Rectal smooth muscle tissue (tissue), 1 donor: Measurements from ENCODE around the gene FER.
"Not testable (repeated sequence)": the region's sequence is repeated elsewhere in the genome, so short reads cannot be mapped to it uniquely, and the experiment has no call there.

ENCODE experiments used
- H3K27ac ChIP-seq: one replicate; pipeline ENCODE4 v1.7.0; 2013; ENCODE audit warnings: low read depth, low read length, inconsistent platforms
- H3K27me3 ChIP-seq: one replicate; pipeline ENCODE4 v1.7.0; 2013; ENCODE audit warnings: low read length; ENCODE audit not compliant: control insufficient read depth, insufficient read depth
- H3K36me3 ChIP-seq: one replicate; pipeline ENCODE4 v1.7.0; 2013; ENCODE audit warnings: low read length; ENCODE audit not compliant: control insufficient read depth, insufficient read depth
- H3K4me1 ChIP-seq: one replicate; pipeline ENCODE4 v1.7.0; 2013; ENCODE audit warnings: low read length; ENCODE audit not compliant: control insufficient read depth, insufficient read depth
- H3K4me3 ChIP-seq: one replicate; pipeline ENCODE4 v1.7.0; 2013; ENCODE audit warnings: low read length
- H3K9ac ChIP-seq: one replicate; pipeline ENCODE4 v1.7.0; 2013; ENCODE audit warnings: low read length

FER gene

DNA sequence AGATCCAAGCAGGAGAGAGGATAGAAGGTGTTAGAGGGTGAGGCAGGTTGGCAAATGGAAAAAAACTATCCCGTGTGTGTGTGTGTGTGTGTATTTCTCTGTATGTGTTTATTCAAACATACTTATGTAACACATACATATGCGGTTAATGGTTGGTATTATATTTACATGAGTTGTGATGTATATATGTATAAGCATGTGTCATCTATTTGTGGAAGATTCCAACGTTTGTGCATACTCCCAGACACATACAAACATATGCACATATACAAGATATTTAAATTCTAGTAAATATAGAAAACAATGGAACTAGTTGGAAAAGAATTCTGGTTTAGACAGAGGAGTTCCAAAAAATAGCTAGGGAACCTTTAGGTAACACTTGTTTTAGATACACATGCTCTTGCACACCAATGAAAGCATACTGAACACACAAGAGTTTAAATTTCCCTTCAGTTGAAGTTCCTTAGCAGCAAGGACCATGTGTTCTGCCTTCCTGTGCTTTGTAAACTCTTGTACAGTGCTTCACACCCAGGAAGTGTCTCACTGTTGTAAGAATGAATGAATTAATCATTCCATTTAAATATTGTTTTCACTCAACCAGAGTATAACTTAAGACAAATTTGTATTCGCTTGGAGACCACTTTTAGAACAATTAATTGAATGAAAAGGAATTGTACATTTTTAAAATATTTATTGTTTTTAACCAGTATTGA is 257.8 kb downstream of the FER start:
- H3K36me3 ChIP-seq, result no peaks in the 10 kb centered on the region
- no peaks in the 10 kb centered on the region for H3K27me3 ChIP-seq
- no peak overlapping the region for H3K4me3 ChIP-seq
- H3K9ac ChIP-seq, result no peak overlapping the region
- H3K27ac ChIP-seq, result no peak overlapping the region
- H3K4me1 ChIP-seq, result no peaks in the 10 kb centered on the region

DNA sequence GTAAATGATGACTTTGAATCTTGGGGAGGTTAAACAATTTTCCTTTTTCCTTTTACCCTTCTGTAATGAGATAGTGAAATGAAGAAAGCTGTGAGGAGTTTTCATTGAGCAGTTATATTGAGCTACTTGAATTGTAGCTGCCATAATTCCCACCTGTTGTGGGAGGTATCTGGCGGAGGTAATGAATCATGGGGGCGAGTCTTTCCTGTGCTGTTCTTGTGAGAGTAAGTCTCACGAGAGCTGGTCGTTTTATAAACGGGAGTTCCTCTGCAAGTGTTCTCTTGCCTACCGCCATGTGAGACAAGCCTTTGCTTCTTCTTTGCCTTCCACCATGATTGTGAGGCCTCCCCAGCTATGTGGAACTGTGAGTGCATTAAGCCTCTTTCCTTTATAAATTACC is 258.4 kb downstream of the FER start:
- Histone ChIP-seq H3K27me3 (no peaks in the 10 kb centered on the region), H3K27ac (no peak overlapping the region), H3K4me3 (no peak overlapping the region)

DNA sequence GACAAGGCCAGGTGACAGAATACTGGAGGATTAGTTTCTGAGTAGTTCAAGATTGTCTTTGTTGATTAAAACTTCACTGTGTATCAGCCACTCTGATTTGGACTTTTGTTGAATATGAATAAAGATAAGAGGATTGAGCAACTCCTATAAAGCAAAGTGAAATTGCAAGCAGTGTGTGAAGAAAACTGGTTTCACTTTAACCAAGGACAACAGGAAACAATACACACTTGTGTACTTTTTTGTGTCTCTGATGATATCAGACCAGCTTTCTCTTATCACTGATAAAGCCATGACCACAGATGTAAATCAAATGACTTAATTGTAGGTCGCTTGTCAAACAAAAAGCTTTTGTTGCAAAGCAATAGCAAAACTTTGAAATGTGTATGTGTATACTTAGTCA is 268.6 kb downstream of the FER start:
- Histone ChIP-seq H3K4me1 (no peaks in the 10 kb centered on the region), H3K27me3 (no peaks in the 10 kb centered on the region), H3K36me3 (no peaks in the 10 kb centered on the region), H3K9ac (no peak overlapping the region), H3K27ac (no peak overlapping the region), H3K4me3 (no peak overlapping the region)

More for the DNA sequence above, 258.4 kb downstream of the FER start:
- Histone ChIP-seq H3K4me1 (no peaks in the 10 kb centered on the region), H3K9ac (no peak overlapping the region), H3K36me3 (no peaks in the 10 kb centered on the region)

DNA sequence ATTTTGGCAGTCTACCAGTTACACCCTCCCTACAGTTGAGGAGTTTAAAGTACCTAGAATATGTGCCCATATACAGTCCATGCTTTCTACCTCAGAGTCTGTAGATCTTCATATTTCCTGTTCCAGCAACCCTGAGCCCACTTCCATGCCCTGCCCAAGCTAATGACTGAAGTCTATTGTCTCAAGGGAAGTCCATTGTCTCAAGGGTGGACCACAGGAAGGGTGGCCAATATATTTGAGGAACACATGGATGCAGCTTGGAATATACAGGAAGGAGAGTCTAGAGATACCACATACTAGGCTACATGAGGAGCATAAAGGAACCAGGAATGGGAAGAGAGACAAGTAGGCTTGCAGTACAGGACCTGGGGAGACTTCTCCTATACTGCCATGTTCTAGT is 274.4 kb downstream of the FER start:
- Histone ChIP-seq H3K4me1 (no peaks in the 10 kb centered on the region), H3K27ac (no peak overlapping the region), H3K9ac (no peak overlapping the region), H3K4me3 (no peak overlapping the region), H3K27me3 (no peaks in the 10 kb centered on the region), H3K36me3 (no peaks in the 10 kb centered on the region)

DNA sequence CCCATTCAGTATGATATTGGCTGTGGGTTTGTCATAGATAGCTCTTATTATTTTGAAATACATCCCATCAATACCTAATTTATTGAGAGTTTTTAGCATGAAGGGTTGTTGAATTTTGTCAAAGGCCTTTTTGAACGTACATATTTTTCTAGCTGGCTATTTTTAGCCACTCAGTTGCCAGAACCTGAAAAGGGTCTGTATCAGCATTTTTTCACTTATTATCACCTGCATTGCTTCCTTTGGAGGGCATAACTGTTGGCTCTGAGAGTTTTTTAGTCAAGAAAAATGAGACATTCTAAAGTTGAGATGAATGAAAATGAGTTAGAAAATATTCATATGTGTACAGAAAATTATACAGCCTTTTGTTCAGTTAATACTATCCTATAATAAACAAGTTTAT is 278.0 kb downstream of the FER start:
- not testable (repeated sequence) for H3K9ac ChIP-seq, H3K27me3 ChIP-seq, H3K36me3 ChIP-seq, H3K27ac ChIP-seq, H3K4me1 ChIP-seq, H3K4me3 ChIP-seq

DNA sequence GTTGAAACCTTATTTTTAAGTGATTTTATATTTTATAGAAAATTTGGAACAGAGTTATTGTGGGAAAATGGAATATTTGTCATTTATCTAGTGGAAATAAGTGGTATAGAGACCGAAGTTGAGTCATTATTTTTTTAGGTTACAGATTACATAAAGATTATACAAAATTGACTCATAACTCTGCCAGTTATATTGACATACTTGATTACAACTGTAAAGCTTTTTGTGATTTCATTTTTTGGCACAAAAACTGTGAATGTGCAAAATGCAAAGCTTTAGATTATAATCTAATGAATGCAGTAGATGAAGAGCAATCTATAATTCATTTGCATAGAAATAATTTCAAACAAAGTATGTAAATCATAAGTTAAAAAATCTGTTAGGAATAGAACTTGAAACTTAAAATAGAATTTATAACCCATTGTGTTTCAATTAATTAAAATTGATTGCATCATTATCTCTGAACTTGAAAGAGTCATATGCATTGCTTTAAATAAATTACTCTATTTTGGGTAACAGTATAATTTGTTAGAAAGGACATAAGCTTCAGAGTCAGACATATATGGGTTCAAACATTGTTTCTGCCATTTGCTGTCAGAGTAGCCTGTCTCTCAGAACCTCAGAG is 280.4 kb downstream of the FER start:
- H3K27me3 ChIP-seq, result no peaks in the 10 kb centered on the region
- no peak overlapping the region for H3K4me3 ChIP-seq
- no peak overlapping the region for H3K9ac ChIP-seq
- H3K27ac ChIP-seq, result no peak overlapping the region
- H3K4me1 ChIP-seq, result no peaks in the 10 kb centered on the region
- H3K36me3 ChIP-seq, result no peaks in the 10 kb centered on the region

DNA sequence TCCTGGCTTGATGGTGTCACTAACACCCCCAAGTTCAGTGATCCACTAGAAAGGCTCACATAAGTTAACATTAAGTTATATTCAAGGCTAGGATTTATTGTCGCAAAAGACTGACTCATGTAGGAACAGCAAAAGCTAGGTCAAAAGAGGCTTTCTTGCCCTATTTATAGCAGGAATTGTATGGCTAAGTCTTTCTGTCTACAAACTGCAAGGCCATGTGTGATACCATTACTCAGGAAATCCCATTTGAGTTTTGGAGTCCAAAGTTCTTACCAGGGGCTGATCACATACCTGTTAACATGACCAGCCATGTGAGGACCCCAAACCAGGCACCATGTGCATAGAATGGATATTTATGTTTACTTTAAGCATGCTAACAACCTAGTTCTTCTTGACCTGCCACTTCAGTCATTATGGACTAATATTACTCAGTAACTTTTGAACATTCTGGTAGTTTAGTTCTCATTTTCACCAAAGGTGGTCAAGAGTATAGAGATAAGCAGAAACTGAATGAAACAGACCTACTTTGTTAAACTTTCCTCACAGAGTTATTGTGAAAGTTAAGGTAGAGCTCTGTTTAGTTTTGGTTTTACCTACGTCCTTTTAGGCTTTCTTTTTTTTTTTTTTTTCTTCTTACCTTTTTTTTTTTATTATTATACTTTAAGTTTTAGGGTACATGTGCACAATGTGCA is 281.1 kb downstream of the FER start:
- no peaks in the 10 kb centered on the region for H3K36me3 ChIP-seq
- H3K27ac ChIP-seq, result no peak overlapping the region
- H3K4me3 ChIP-seq, result no peak overlapping the region
- no peaks in the 10 kb centered on the region for H3K4me1 ChIP-seq
- H3K27me3 ChIP-seq, result no peaks in the 10 kb centered on the region
- no peak overlapping the region for H3K9ac ChIP-seq

DNA sequence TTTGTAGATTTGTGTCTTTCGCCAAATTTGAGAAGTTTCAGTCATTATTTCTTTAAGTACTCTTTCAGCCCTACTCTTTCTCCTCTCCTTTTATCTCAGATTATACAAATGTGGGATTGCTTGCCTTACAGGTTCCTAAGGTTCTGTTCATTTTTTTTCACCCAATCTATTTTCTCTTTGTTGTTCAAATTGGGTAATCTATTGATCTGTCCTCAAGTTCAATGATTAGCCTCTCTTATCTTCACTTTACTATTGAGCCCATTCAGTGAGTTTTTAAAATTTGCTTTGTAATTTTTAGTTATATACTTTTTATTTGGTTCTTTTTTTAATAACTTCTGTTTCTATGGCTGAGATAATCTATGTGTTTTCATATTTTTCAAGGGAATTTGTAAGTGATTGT is 282.1 kb downstream of the FER start:
- H3K9ac ChIP-seq, result no peak overlapping the region
- H3K4me3 ChIP-seq, result no peak overlapping the region
- no peaks in the 10 kb centered on the region for H3K4me1 ChIP-seq
- no peaks in the 10 kb centered on the region for H3K27me3 ChIP-seq
- no peaks in the 10 kb centered on the region for H3K36me3 ChIP-seq
- no peak overlapping the region for H3K27ac ChIP-seq

DNA sequence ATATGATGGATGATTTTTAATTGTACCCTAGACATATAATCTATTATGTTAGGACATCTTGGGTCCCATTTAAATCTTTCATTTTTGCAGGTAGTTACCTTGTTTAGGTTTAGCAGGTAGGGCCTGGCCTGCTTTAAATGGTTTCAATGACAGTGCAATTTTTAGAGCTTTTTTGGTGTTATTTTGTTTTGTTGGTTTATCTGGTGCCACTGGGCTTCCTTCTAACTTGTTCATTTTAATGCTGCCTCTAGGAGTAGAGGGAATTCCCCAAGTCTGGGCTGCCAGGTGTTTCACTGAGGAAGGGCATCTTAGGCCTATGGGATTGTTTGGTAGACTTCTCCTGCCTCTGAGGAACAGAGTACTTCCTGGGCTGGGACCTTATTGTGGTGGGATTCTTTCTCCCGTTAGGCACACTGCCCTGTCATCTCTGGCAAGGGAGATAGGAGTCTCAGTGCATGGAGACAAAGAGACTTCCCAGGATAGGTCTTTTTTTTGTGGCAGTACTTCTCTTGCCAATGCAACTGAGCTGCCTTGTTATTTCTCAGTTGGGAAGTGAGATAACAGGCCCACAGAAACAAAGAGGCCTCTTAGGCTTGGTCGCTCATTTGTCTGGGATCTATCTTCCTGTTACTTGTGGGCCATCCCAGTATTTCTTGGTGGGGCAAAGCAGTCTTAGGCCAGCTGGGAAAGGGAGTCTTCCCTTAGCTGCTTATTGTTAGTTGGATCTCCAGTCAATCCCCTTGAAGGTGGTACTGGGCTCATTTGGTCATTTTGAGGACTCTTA is 282.9 kb downstream of the FER start:
- Histone ChIP-seq H3K36me3 (no peaks in the 10 kb centered on the region), H3K4me3 (no peak overlapping the region), H3K27me3 (no peaks in the 10 kb centered on the region), H3K27ac (no peak overlapping the region), H3K4me1 (no peaks in the 10 kb centered on the region), H3K9ac (no peak overlapping the region)

DNA sequence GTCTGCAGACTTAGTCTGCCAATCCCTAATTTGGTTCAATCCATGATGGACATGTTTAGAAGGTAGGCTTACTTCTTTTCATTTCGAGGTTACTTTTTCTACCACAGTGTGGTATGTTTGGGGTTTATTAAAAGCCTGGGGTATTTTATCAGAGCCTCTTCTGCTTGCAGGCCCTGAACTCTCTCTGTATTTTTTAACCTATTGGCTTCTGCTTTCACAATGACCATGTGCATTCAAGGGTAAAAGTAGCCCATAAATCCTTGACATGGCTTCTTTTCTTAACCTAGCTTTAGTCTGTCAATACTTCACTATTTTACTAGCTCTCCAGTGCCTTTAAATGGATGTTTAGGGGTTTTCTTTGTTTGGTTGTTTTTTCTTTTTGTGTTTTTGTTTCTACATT is 286.6 kb downstream of the FER start:
- Histone ChIP-seq H3K36me3 (no peaks in the 10 kb centered on the region), H3K4me3 (no peak overlapping the region), H3K27ac (no peak overlapping the region), H3K27me3 (no peaks in the 10 kb centered on the region), H3K4me1 (no peaks in the 10 kb centered on the region), H3K9ac (no peak overlapping the region)

DNA sequence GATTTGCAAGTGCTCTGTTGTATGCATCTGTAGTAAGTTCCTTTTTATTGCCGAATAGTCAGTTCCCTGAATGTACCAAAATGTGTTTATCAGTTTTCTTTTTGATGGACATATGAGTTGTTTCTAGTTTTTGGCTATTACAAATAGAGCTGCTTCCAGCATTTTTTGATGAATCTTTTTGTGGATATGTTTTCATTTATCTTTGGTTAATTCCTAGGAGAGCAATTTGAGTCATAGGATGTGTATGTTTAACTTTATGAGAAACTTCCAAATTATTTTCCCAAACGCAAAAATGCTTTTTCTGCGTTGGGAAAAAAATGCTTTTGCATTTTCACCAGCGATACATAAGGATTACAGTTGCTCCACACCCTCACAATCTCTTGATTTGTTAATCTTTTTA is 287.7 kb downstream of the FER start:
- Histone ChIP-seq H3K27ac (no peak overlapping the region), H3K4me3 (no peak overlapping the region), H3K4me1 (no peaks in the 10 kb centered on the region), H3K9ac (no peak overlapping the region), H3K27me3 (no peaks in the 10 kb centered on the region), H3K36me3 (no peaks in the 10 kb centered on the region)

DNA sequence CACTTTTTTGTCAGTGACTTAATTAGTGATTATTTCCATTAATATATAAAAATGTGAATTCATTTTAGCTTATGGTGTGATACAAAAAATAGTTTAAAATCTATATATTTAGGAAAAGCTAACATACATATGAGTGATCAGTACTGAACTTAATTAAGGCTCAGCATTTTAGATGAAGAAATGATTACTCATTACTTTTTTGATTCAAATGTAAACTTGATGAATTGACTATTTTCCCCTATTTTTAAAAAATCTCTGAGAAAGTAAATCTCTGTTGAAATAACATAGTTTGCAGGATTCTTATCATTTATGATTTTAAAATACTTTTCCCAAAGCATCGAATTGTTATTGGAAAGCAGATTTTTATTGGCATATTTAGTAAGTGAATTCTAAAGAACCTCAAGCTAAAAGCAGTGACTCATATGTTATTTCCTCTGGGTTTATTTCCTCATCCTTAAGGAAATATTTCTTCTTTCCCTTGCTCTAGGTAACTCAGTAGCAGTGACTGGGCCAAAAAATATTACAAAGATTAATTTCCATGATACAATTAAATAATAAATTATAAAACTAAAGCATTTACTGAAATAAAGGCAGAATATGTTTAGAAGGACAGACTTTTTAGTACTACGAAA is 290.6 kb downstream of the FER start:
- Histone ChIP-seq H3K27ac (no peak overlapping the region), H3K9ac (no peak overlapping the region), H3K4me3 (no peak overlapping the region), H3K4me1 (no peaks in the 10 kb centered on the region), H3K36me3 (no peaks in the 10 kb centered on the region), H3K27me3 (no peaks in the 10 kb centered on the region)
